HG03060 (cell line): ENCODE measurements around the gene LDB2.

Experiments
- ATAC-seq: cut with Tn5 transposase; IDR thresholded peaks from one replicate; pipeline ENCODE4 v1.9.1; 2021; ENCODE audit warnings: low read depth, moderate number of reproducible peaks; ENCODE audit not compliant: unreplicated experiment

The LDB2 gene

DNA sequence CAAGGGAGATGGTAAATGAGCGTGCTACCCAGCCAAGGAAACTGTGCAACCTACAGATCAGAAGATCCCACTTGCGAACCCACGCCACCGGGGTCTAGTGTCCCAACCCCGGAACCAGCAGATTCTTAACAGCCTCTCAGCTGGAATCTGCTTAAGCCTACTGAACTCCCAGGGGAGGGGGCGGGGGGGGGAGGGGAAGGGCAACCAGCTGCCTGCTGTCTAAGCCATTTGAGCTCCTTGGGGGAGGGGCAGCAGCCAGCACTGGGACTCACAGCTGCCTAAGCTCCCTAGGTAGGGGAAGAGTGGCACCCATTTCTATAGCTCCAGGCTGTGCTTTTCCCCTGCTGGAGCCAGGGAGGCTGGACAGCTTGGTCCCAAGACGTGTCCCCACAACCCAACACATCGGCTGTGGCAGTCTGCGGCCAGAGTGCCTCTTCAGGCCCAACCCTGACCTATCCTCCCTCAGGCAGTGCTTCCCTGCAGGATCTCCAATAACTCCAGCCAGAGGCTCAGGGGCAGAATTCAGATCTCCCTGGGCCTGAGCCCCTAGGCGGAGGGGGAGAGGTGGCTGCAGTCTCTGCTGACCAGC, 289.2 kb downstream of the LDB2 start:
- no peak for ATAC-seq

DNA sequence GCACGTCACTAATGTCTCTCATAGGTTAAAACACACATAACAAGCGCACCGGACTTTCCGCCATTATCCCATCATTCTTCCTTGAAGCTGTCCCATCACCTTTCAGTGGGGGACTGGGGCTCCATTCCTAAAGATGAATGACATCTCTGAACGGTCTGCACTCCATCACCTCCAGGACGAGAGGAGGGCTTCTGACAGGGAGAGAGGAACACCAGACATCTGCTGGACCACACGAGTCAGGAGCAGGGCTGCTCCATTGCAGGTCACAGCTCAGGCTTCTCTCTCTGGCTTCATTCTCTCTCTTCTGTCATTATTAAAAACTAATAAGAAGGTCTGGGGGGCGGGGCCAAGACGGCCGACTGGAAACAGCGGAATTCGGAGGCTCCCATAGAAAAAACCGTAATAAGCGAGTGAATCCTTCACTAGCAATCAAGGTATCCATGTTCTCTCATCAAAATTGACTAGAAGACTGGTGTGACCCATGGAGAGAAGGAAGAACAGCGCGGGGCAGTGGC, 289.8 kb downstream of the LDB2 start:
- no peak for ATAC-seq

DNA sequence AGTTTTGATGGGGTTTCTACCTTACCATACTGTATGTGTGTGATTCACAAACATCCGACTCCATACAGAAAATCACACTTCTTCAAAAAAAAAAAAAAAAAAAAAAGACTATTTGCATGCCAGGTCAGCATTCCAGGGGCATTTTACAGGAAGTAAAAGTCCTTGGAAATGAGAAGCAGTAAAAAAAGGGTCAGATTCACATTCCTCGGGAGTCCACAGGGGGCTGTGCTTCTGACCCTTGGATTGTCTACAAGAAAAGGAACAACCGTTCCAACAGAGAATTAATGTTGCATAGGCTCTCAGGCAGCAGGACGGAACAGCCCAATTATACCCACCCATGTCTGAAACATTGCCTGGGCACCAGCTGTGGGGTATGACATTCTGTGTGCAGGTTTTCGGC, 290.3 kb downstream of the LDB2 start:
- no peak for ATAC-seq

DNA sequence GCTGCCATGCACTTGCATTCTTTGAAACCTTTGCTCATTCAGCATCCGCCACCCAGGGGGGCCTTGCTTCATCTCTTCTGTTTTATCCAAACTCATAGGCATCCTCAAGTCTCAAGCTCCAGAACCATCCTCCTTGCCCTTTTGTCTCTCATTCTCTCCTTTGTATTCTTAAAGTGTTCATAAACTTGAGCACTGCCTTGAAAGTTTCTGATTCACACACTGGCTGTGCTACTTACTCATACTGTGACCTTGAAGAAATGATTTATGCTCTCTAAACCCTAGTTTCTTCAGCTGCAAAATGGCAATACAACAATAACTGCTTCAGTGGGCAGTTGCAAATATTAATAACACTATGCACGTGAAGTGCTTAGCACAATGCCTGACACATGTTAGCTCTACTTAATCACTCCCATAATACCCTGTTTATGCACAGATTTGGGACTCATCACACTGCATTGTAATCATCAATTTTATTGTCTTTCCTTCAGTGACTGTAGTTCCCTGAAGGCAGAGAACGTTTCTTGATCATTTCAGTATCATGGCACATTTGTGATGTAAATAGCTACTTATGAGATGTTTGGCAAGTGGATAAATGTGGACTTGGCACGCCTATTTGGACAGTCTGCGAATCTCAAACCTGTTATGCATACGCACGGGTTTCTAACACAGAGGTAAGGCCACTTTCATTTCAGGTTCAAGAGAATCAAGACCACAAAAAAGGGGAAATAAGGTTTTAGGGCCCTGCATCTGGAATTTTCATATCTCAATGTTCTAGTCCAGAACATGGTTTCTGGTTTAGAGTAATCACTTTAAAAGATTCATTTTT, 291.0 kb downstream of the LDB2 start:
- ATAC-seq = no peak

DNA sequence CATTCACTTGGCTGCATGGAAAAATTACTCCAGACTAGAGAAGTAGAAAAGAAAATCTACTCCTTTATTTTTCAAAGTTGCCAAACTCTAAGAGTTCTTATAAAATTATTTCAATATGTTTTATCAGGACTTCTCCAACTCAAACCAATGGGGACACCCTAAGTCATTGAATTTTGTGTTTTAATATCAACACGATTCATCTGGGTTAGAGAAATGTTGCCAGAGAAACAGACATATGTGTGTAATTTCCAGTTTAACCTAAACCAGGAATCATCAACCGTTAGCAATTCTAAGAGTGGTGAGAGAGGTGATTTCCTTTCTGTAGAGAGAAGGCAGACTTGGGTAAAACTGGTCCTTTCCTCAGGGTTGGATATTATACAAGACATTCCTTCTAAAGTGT, 291.8 kb downstream of the LDB2 start:
- ATAC-seq = no peak

DNA sequence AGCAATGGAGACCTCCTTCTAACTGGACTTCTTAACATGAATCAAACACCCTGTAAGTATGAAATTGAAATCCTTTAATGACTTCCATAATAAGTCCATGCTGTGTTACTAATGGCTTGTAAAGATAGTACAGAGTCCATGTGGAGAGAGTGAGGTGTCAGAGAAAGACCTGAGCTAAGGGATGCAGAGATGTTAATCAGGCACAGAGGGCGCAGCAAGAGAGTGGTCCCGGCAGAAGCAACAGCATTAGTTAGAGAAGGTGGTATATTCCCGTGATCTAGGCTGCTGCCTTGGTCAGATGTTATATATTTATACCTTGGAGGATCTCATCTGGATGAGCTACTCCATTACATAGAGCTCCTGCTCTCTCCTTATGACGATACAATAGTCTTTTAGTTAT, 295.3 kb downstream of the LDB2 start:
- no peak for ATAC-seq

DNA sequence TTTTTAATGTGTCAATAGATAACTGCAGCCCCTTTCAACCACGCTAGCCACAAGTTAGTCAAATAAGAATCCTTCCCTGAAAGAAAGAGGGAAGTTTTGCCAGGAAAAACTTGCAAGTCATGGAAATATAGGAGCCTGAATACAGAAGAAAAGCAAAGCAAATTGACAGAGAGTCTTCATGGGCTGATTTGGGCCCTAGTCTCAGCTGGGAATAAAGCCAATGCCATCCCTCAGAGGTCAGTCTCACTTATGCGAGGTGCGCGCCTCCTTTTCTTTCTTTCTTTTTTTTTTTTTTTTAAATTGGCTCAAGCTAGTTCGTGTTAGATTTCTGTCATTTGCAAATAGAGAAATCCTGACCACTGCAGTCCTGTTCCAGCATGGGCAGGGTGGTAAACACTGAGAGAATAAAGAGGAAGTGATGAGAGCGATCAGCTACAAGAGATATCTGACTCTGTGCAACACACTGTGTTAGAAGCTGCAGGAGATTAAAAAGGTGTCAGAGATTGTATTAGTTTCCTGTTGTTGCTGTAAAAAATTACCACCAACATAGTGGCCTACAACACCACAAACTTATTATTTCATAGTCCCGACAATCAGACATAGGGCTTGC, 299.7 kb downstream of the LDB2 start:
- ATAC-seq = no peak

DNA sequence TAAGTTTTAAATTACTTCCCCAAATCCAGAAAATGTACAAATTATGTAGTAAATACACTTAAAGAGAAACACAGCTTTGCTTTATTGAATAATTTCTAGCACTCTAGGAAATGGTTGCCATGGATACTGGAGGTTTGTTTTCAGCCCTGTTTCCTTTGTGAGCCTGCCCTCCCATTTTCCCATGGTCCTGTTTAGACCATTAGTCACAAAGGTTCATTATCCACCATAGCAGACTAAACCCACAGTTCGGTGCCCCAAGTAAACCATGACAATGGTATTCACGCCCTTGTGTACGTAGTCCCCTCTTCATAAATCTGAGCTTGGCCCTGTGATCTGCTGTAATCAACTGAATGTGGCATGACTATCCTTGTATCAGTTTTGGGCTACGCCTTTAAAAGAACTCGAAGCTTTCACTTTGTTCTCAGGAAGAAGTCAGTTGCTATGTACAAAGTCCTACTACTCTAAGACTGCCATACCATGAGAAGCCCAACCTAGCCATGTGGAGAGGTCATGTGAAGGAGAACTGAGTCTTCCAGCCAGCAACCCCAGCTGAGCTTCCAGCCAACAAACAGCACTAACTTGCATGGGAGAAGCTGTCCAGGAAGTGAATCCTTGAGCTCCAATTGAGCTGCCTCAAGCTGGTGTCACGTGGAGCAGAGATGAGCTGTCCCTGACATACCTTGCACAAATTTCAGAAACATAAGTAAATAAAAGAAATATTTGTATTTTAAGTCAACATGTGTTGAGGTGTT, 300.4 kb downstream of the LDB2 start:
- ATAC-seq = no peak

DNA sequence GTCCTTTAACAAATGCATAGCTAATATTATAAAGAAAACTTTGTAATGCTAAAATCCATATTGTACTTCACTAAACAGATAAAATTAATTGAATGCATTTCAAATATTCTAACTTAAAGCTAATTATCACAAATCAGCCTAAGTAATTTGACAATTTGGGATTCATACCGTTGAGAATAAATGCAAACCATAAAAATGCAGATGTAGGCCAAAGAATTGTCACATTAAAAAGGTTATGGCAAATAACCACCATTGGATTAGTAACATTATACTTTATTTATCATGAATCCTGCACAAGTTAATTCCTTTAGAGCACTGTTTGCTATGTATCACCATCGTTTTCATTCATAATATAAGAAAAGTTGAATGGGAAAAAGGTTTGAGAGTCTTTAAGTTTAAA, 301.0 kb downstream of the LDB2 start:
- ATAC-seq = no peak

DNA sequence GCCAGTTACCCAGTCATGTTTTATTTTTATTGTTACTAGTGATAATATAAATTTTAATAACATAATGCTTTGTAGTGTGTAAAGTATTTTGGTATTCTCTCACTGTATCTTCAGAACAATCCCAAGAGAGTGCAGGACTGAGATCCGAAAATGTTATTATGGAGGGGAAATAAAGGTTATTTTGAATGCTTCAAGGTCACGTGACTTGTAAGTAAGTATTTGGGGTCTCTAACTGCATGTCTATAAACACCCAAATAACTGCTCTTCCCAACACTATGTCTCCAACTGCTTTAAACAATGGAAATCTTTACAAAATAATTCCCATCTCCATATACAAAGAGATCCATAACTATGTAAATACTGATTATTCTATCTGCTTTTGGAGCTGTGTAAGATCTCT, 302.2 kb downstream of the LDB2 start:
- no peak for ATAC-seq

DNA sequence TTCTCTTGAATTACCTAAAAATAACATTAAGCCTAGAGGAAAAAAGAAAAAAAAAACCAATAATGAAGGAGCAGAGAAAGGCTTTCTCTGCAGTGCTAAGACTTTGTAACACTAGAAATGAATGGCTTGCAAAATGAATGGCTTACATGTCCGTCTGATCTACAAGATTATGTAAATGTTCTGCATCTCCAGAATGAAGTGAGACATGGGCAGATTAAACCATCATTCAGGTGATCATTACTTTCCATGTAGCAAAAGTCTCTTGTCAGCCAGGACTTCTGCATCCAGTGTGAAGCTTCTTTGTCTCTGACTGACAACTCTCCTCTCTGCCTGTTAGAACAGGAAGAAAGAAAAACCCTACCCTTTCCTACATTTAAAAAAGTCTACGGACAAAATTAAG, 304.3 kb downstream of the LDB2 start:
- no peak for ATAC-seq

DNA sequence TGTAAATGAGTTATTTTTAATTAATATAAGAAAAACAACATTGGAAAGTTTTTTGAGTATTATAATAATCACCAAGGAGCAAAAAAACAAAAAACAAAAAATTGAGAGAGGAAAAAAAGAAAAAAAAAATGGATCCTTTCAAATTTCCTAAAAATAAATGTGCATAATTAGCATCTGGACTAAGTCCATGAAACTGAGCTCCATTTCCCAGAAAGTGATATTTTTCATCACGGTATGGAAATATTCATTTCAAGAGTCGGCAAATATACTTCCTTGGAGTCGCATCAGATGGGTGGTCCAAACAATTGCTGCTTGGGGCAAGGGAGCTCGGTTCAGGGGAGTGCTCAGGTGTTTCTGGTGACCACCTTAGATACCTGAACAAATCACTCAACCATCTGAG, 305.1 kb downstream of the LDB2 start:
- ATAC-seq = no peak

DNA sequence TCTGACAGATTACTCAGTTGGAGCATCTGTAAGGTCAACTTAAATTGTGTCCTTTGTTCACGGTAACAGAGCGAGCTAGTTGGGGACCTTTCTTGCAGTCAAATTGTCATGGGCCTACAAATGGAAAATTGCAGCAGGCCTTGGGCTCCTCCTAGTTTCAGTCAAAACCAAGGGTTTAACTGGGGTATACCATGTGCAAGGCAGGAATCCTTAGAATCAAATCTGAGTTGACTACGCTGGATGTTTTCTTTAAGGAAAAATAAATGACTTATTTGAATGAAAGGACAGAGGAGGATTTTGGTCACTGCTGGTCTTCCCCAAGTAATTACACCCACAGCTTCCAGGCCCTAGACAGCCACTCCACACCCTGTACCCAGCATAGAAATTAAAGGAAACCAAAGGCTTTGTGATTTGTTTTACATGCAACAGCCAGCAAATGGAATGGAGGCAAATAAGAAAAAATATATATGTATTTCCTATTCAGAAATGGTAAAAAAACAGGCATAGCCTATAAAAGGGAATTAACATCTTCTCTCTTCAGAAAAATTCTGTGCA, 307.1 kb downstream of the LDB2 start:
- no peak for ATAC-seq

DNA sequence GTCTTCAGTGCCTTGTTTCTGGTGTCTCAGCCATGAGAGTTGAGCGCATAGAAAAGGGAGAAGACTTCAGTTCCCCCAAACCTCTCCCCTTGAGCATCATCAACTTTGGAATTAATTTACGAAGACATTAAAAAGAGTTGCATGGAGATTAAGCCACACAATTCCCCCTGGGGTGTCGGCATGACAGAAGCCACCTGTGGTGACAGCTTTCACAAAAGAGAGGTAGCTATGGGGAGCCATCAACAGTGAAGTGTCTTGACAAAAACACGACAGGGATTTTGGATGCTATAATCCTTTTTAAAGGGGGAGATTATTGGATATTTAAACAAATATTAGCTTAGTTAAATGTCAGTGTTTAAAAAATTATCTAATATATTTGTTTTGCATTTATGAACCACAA, 307.6 kb downstream of the LDB2 start:
- no peak for ATAC-seq

DNA sequence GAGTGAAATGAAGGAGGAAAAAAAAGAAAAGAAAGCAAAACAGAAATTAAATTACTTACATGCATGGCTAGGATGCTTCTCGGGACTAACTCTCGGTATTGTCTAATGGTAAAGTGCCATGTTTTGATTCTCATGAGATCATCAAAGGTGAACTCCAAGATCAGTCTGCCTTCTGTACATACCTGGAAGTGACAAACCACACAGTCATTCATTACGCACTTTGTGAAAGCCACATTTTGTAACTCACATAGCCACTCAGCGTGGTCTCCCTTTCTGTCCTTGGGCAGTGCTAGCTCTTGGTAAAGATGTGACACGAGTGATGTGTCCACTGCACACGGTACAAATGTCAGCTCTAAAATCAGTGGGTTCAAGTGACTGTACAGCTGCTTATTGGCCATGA, 309.8 kb downstream of the LDB2 start:
- ATAC-seq = no peak

DNA sequence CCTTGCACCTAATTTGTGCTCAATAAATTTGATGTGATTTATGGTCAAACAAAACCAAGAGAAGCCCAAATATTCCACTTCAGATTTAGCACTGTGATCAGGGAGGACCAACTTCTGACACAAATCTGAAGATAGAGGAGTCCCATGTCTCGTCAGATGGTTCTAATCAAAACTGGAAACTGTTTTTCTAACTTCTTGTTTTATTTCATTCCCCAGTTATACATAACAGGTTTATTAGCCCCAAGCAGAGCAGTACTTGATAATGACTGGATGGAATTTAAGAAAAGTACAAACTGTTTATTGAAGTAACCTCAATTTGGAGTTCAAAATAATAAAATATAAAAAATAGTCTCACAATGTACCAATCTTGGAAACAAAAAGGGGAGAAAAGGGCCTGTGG, 310.3 kb downstream of the LDB2 start:
- ATAC-seq = no peak

DNA sequence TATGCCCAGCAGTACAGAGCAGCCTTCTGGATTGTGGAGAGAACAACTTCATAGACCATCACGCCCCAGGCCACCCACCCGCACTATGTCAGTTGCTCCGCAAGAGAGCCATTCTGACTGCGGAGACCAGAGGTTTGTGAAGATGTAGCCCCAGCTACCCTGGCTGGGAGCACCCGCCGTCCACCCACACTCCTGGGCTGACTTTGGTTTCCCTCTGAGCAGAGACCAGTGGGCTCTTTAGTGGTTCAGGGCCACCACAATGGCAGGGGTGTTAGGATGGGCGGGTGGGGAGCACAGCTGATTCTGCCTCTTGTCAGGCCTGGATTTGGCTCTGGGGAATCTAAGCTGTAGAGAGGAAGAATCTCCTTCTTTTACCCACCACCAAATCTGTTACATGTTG, 313.4 kb downstream of the LDB2 start:
- no peak for ATAC-seq

DNA sequence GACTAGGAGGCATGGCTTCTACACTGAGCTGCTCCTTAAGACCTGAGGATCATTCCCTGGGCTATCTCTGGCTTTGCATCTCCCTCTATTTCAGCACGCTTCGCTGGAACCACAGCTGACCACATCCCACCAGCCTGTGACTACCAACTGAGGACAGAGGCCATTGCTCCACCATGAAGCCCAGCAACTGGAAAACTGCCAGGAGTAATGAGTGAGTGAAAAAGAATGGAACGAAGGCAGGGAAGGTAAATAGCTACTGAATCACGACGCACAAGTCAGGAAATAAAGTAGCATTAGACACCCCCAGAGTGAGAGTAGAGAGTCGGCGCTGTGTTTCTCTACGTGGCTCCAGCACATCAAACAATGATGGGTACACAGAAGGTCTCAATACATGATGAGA, 314.7 kb downstream of the LDB2 start:
- no peak for ATAC-seq

DNA sequence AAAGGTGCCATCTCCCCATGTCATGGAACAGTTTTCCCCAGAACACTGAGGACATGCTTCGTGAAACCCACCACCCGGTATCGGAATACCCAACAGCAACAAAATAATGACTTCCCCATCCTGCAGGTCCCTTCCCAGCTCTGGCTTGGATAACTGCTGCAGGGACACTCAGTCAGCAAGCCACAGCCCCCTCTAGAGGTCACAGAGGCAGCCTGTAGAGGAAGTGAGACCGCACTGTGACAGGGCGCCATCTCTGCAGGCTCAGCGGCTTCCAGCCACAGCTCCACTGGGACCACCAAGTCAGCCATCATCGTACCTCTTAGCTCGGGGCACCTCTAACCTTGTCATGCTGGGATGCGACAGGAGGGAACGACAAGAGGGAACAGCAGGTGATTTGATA, 315.9 kb downstream of the LDB2 start:
- ATAC-seq = no peak

DNA sequence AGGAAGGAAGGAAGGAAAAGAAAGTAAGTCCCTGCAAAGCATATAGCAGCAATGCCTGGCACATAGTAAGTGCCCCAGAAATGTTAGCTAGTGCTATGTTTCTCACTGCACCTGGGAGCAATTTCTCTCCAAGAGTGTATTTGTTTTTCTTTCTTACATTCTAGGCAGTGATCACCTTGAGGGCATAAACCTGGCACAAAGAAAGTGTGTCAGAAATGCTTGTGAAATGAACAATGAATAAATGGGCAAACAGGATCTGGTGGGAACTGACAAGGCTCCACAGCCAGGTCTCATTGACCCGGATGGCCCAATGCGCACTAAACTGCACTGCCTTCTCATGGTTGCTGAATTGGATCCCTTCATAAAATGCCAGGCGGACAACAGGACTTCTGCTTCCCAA, 316.4 kb downstream of the LDB2 start:
- ATAC-seq = no peak

DNA sequence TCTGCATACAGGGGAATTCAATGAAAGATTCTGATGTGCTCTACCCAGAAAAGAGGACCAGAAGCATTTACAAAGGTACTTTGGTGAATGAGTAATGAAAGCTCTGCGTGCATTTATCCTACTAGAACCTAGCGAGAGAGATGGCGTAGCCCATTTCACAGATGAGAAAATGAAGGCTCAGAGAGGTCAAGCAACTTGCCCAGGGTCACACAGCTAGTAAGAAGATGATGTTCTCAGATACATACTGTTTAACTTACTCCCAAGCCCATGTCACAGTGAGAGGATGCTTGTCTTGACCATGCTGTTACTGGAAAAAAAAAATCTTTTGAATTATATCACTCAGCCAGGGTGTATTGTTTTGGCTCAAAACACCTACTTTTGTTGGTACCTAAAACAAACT, 317.3 kb downstream of the LDB2 start:
- no peak for ATAC-seq
